Astrocyte (in vitro differentiated cells and primary cell): ENCODE data around the gene TET1.

Experiments
- EZH2 ChIP-seq: IDR thresholded peaks from 2 replicates; pipeline ENCODE4 v1.6.1; 2012; ENCODE audit warnings: mild to moderate bottlenecking, low read length, inconsistent platforms; ENCODE audit not compliant: insufficient read depth
- TF ChIP-seq, protein P1 (sequence below): IDR thresholded peaks from 2 replicates; pipeline ENCODE4 v1.5.1; 2011; ENCODE audit warnings: low read depth, mild to moderate bottlenecking, inconsistent platforms, low read length, moderate library complexity; ENCODE audit not compliant: insufficient read depth

DNA sequence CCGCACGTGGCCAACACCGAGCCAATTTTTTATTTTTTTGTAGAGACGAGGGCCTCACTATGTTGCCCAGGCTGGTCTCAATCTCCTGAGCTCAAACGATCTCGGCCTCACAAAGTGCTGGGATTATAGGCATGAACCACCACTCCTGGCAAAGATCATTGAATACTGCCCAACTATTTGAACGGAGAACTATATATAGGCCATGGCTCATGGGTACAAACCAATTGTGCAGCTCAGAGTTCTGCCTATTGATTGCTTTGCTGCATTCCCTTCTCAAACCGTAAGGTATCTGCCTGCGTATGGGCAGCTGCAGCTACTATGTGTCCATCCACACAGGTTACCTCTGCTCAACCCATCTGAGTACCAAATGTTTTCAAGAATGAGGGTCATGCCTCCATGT, 23.2 kb upstream of the TET1 start:
- TF ChIP-seq, protein P1, sequence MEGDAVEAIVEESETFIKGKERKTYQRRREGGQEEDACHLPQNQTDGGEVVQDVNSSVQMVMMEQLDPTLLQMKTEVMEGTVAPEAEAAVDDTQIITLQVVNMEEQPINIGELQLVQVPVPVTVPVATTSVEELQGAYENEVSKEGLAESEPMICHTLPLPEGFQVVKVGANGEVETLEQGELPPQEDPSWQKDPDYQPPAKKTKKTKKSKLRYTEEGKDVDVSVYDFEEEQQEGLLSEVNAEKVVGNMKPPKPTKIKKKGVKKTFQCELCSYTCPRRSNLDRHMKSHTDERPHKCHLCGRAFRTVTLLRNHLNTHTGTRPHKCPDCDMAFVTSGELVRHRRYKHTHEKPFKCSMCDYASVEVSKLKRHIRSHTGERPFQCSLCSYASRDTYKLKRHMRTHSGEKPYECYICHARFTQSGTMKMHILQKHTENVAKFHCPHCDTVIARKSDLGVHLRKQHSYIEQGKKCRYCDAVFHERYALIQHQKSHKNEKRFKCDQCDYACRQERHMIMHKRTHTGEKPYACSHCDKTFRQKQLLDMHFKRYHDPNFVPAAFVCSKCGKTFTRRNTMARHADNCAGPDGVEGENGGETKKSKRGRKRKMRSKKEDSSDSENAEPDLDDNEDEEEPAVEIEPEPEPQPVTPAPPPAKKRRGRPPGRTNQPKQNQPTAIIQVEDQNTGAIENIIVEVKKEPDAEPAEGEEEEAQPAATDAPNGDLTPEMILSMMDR: no peak
- no peak for TF ChIP-seq EZH2
